Measurements from ENCODE around the gene L1CAM.

GRCh38 chrX:153888344-153888743, 2.4 kb upstream of the L1CAM start:
- TF ChIP-seq CTCF (IDR thresholded peaks at IDR 0.05) (no peak), POLR2A (IDR thresholded peaks at IDR 0.05) (no peak)
